Chondrocyte (in vitro differentiated cells): ENCODE results near the gene LRRC73. TPM values are rescaled to one million over a fixed set of nuclear protein-coding genes. Genes with fewer than 3 reads are reported as not detected.

Experiments
- DNase-seq: peaks from one replicate; pipeline ENCODE4 v3.0.0; 2021; ENCODE audit warnings: mixed read lengths, low spot score
- H3K27ac Mint-ChIP-seq: one replicate; pipeline ENCODE4 v1.8.0; 2021; ENCODE audit warnings: mild to moderate bottlenecking, moderate library complexity, mixed read lengths; ENCODE audit not compliant: unreplicated experiment
- H3K27me3 Mint-ChIP-seq: 2 replicates; pipeline ENCODE4 v1.8.0; 2021; ENCODE audit warnings: low read depth, mixed read lengths
- H3K36me3 Mint-ChIP-seq: 2 replicates; pipeline ENCODE4 v1.8.0; 2021; ENCODE audit warnings: low read depth, mixed read lengths
- H3K4me1 Mint-ChIP-seq: 2 replicates; pipeline ENCODE4 v1.8.0; 2021; ENCODE audit warnings: low read depth, mild to moderate bottlenecking, mixed read lengths
- H3K4me3 Mint-ChIP-seq: one replicate; pipeline ENCODE4 v1.8.0; 2021; ENCODE audit warnings: mild to moderate bottlenecking, moderate library complexity, mixed read lengths; ENCODE audit not compliant: unreplicated experiment
- H3K9me3 Mint-ChIP-seq: 2 replicates; pipeline ENCODE4 v1.8.0; 2021; ENCODE audit warnings: low read depth, mixed read lengths
- CTCF ChIP-seq: fragments of 200-600 bp; sonication (generic); IDR thresholded peaks from 2 replicates; pipeline ENCODE4 v1.5.0; 2021; ENCODE audit warnings: antibody characterized with exemption, mild to moderate bottlenecking, moderate library complexity
- total RNA-seq: library from RNA; stranded (reverse); gene quantifications from 3 replicates; pipeline ENCODE4 v1.2.1, GENCODE V29; 2021

LRRC73 gene
- total RNA-seq, 1 donor from 2014 or later: 0.62 TPM

DNA sequence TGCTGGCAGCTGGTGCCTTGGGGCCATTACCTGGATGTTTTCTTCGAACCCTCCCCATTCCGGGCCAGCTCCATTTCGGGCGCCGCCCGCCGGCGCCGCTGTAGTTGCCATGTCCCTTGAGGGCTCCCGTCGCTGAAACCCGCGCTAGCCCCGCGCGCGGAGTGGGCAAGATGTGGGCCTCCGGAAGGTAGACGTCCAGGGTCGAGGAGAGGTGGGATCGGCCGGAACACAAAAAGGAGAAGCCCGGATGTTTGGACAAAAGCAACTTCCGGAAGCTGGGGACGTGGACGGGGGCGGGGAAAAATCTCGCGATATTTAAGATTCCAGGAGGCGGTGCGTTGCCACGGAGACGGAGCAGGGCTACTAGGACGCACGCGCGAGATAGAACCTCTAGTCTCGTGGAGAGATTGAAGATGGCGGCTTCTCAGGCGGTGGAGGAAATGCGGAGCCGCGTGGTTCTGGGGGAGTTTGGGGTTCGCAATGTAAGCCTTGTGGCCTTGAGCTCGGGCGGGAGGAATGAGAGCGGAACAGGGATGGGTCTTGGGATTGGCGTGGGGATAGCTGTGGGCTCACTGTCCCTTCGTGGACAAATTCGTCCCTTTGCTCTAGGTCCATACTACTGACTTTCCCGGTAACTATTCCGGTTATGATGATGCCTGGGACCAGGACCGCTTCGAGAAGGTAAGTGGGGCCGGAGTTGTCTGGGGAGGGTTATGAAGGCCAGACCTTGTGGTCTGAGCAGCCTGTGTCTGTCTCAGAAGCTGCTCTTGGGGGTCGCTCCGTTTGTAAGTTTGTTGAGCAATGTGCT lies 6.8 kb upstream of the LRRC73 start, which contains the start of the genes POLR1C and YIPF3:
POLR1C (plus strand) TSS at position 393 of the 808 bp plus-strand sequence; CDS start at position 414, 21 bp downstream.
YIPF3 (minus strand) TSS at position 230 of the 808 bp plus-strand sequence; CDS start at position 111, 119 bp downstream.
- Mint-ChIP-seq H3K27me3 (no peaks in the 10 kb centered on the region), H3K9me3 (no peaks in the 10 kb centered on the region), H3K27ac (no peak within 1 kb of the TSS), H3K4me3 (no peak within 1 kb of the TSS), H3K36me3 (peaks cover 35% of the 10 kb centered on the region), H3K4me1 (peaks cover 24% of the 10 kb centered on the region)
- DNase-seq: peak; percentile 98
- no peak for TF ChIP-seq CTCF

GRCh38 chr6:43516367-43516696 lies 6.2 kb upstream of the LRRC73 start:
- no peak for DNase-seq
- Mint-ChIP-seq H3K27ac (no peak overlapping the region), H3K4me3 (no peak overlapping the region), H3K27me3 (no peaks in the 10 kb centered on the region), H3K9me3 (no peaks in the 10 kb centered on the region), H3K4me1 (peaks cover 24% of the 10 kb centered on the region), H3K36me3 (peaks cover 38% of the 10 kb centered on the region)
- no peak for TF ChIP-seq CTCF

DNA sequence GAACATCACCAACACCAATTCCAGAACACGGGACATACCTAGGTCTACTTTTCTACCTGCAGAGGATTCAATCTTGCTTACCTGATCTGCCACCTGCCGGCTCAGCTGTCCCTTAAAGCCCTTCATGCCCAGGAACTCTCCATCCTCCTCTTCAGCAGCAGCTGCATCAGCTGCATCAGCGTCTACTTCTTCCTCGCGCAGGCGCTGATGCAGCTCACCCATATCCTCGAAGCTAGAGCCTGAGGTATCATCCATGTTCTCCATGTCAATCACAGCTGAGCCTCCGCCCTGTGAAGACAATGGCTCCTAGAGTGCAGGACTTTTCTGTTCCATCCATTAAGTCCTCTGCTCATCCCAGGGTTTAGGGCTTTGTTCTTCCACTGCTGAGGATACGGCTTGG lies 5.7 kb upstream of the LRRC73 start:
- Mint-ChIP-seq H3K27ac (no peak overlapping the region), H3K27me3 (no peaks in the 10 kb centered on the region), H3K9me3 (no peaks in the 10 kb centered on the region), H3K36me3 (peaks cover 34% of the 10 kb centered on the region), H3K4me3 (no peak overlapping the region), H3K4me1 (peaks cover 24% of the 10 kb centered on the region)
- no peak for TF ChIP-seq CTCF
- no peak for DNase-seq

DNA sequence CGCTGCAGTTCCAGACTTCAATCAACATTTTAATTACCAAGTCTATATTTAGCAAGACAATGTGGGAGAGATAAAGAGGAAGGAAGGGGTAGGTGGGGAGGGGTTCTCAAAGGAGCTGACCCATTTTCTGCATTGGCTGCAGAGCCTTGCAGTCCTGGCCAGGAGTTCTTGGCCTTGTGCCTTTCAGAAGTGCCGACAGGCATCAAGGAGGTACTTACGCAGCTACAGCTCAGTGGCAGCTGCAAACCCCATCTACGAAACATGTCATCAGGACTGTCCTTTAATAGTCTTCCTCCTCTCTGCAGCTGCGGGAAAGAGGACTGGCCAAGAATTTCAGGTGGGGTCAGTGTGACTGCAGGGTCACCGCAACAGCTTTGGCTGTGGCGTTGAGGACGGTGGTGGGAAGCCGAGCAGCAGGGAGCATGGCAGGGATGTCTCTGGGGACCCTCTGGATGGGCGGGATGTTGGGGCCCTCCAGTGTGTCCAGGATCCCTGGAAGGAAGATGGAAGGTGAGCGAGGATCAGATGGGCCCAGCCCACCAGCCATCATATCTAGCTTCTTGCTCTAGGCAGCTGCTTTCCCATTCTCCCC lies 1.8 kb upstream of the LRRC73 start:
- Mint-ChIP-seq H3K4me1 (peaks cover 31% of the 10 kb centered on the region), H3K36me3 (peaks cover 24% of the 10 kb centered on the region), H3K9me3 (no peaks in the 10 kb centered on the region), H3K27ac (no peak overlapping the region), H3K4me3 (no peak overlapping the region), H3K27me3 (no peaks in the 10 kb centered on the region)
- no peak for TF ChIP-seq CTCF
- DNase-seq: no peak

DNA sequence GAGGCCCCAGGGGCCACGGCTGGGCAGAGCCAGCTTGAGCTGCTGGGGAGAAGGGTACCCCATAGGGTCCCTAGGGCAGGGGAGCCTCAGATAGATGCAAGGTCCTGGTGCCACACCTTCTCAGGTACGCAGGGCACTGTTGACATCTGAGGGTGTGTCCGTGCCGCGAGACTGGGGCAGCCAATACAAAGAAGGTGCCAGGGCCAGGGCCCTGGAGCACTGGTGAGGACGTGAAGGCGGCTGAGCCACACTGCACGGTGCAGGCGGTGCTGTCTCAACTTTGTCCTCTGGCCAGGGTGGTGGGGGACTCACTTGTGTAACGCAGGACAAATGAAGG lies 649 bp upstream of the LRRC73 start:
- Mint-ChIP-seq H3K27ac (no peak overlapping the region), H3K4me3 (peak overlapping the region; percentile 70), H3K9me3 (no peaks in the 10 kb centered on the region), H3K27me3 (no peaks in the 10 kb centered on the region), H3K4me1 (peaks cover 24% of the 10 kb centered on the region), H3K36me3 (peaks cover 20% of the 10 kb centered on the region)
- no peak for TF ChIP-seq CTCF
- no peak for DNase-seq
